ENCODE results near the gene RERE.

- no peak for TF ChIP-seq PKNOX1 (IDR thresholded peaks at IDR 0.05)
- no peak for TF ChIP-seq SP1 (IDR thresholded peaks at IDR 0.05)
- no peak for TF ChIP-seq NFRKB (IDR thresholded peaks at IDR 0.05)
- no peak for TF ChIP-seq BHLHE40 (IDR thresholded peaks at IDR 0.05; ENCODE audit: borderline replicate concordance)
Measured at GRCh38 chr1:8807004-8807403, 10.4 kb downstream of the RERE start.
